Measurements from ENCODE around the gene PHRF1.

Gene PHRF1

DNA sequence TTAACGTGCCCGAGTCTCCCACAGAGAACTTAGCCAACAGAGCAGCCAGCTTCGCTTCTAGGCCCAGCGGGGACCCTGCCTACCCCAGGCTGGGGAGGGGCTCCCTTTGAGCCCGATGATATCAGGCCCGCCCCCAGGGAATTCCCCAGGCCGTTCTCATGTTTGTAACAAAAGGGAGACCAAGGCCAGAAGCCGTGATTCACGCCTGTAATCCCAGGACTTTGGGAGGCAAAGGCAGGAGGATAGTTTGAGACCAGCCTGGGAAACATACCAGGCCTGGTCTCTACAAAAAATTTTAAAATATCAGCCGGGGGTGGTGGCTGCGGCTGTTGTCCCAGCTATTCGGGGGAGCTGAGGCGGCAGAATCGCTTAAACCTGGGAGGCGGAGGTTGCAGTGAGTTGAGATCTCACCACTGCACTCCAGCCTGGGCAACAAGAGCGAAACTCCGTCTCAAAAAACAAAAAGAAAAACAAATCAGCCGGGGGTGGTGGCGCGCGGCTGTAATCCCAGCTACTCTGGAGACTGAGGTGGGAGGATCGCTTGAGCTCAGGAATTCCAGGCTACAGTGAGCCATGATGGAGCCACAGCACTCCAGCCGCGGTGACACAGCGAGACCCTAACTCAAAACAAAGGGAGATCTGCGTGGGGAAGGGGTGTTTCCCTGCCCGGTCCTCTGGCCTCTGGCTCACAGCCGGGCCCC is 62.5 kb downstream of the PHRF1 start:
- FAIRE-seq = no peak
- TF ChIP-seq, protein P1, sequence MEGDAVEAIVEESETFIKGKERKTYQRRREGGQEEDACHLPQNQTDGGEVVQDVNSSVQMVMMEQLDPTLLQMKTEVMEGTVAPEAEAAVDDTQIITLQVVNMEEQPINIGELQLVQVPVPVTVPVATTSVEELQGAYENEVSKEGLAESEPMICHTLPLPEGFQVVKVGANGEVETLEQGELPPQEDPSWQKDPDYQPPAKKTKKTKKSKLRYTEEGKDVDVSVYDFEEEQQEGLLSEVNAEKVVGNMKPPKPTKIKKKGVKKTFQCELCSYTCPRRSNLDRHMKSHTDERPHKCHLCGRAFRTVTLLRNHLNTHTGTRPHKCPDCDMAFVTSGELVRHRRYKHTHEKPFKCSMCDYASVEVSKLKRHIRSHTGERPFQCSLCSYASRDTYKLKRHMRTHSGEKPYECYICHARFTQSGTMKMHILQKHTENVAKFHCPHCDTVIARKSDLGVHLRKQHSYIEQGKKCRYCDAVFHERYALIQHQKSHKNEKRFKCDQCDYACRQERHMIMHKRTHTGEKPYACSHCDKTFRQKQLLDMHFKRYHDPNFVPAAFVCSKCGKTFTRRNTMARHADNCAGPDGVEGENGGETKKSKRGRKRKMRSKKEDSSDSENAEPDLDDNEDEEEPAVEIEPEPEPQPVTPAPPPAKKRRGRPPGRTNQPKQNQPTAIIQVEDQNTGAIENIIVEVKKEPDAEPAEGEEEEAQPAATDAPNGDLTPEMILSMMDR (IDR thresholded peaks at IDR 0.05; ENCODE audit: insufficient read depth, missing control alignments) = no peak
- DNase-seq (ENCODE audit: insufficient read length, low spot score) = no peak

DNA sequence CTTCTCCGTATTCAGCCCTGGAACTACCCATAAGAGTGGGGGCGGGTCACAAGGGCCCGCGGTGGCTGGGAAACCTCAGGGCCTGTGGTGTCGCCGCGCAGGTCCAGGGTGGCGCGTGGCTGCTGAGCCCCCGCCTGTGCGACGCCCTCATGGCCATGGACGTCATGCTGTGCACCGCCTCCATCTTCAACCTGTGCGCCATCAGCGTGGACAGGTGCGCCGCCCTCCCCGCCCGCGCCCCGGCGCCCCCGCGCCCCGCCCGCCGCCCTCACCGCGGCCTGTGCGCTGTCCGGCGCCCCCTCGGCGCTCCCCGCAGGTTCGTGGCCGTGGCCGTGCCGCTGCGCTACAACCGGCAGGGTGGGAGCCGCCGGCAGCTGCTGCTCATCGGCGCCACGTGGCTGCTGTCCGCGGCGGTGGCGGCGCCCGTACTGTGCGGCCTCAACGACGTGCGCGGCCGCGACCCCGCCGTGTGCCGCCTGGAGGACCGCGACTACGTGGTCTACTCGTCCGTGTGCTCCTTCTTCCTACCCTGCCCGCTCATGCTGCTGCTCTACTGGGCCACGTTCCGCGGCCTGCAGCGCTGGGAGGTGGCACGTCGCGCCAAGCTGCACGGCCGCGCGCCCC is 63.2 kb downstream of the PHRF1 start:
- DNase-seq (ENCODE audit: insufficient read length, low spot score) = no peak
- TF ChIP-seq, protein P1 (IDR thresholded peaks at IDR 0.05; ENCODE audit: insufficient read depth, missing control alignments) = no peak
- no peak for FAIRE-seq

DNA sequence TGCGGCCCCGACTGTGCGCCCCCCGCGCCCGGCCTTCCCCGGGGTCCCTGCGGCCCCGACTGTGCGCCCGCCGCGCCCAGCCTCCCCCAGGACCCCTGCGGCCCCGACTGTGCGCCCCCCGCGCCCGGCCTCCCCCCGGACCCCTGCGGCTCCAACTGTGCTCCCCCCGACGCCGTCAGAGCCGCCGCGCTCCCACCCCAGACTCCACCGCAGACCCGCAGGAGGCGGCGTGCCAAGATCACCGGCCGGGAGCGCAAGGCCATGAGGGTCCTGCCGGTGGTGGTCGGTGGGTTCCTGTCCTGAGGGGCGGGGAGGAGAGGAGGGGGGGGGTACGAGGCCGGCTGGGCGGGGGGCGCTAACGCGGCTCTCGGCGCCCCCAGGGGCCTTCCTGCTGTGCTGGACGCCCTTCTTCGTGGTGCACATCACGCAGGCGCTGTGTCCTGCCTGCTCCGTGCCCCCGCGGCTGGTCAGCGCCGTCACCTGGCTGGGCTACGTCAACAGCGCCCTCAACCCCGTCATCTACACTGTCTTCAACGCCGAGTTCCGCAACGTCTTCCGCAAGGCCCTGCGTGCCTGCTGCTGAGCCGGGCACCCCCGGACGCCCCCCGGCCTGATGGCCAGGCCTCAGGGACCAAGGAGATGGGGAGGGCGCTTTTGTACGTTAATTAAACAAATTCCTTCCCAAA is 63.9 kb downstream of the PHRF1 start:
- FAIRE-seq = no peak
- TF ChIP-seq, protein P1 (IDR thresholded peaks at IDR 0.05; ENCODE audit: insufficient read depth, missing control alignments) = no peak

DNA sequence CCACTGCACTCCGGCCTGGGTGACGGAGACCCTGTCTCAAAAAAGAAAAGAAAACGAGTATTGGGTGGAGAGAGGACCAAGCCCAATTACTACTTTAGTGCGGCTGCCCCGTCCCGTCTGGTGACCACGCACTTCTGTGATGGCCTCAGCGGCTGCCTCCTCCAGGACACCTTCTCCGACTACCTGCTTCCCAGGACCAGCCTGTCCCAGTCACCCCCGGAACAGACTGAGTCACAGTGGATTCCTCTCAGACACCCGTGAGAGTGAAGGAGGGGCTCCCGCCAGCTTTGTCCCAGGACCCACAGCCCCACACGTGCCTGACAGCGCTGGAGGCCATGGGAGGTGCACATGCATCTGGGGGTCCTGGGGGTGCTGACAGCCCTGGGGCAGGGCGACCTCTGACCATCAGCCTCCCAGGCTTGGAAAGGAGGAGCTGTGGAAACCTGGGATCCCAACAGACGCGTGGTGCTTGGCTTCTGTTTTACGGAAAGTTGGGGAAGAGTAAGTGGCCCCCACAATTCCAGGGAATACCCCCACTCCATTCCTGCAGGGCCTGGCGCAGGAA is 65.6 kb downstream of the PHRF1 start:
- DNase-seq (ENCODE audit: insufficient read length, low spot score) (no peak), FAIRE-seq (no peak)
- TF ChIP-seq, protein P1 (IDR thresholded peaks at IDR 0.05; ENCODE audit: insufficient read depth, missing control alignments) = no peak

More for the DNA sequence above, 63.9 kb downstream of the PHRF1 start:
- DNase-seq (ENCODE audit: insufficient read length, low spot score) = no peak

DNA sequence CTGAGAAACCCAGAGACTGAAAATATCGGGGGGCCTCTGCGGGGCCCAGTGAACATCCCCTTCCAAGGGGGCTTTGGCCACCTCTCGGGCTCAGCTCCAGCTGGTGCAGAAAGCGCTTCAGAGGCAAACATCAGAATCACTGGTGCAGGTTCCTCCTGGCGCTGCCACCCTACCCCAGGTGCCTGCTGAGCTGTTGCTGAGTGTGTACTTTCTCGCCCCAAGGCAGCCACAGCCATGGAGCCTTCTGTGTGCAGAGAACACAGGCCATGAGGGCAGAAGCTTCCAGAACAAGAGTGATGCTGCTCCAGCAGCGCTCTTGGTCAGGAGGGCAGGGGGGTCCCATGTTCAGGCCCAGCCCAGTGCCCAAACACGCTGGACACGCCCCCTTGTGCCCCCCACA is 67.1 kb downstream of the PHRF1 start:
- TF ChIP-seq, protein P1 (IDR thresholded peaks at IDR 0.05; ENCODE audit: insufficient read depth, missing control alignments) = no peak
- no peak for FAIRE-seq

DNA sequence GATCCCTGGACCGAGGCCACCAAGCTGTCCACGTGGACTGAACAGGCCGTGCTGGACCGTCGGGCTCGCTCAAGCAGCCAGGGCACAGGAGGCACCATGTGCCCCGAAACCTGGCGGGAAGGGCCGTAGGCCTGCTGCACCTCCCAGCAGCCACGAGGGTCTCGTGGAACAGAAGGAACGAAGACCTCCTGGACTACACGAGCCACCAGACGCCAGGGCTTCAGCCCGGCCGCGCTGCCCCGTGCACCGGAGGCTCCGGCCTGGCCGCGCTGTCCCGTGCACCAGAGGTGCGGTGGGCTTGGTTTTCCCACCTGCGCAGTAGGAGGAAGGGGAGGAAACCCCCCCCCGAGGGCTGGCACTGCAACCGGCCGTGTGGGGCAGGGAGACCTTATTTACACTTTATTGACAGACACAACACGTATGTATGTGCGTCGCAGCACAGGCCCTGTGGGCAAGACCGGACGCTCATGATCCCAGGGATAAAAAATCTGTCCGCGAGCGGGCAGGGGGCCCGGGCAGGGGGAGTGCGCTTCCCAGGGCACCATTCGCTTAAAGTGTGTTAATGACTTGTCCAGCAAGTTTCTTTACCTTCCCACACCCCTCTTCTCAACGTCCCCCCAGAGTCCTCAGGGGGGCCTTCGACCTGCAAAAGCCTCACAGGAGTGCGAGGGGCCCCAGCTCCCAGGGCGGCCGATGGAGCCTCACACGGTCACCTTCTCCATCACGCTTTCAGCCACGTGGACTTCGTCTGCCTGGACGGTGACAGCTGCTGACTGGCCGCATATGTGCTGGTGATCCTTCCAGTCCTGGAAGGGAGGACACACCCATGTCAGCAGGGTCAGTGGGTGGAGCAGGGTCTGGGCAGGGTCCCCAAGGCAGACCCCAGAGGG is 67.8 kb downstream of the PHRF1 start:
- FAIRE-seq (no peak), DNase-seq (ENCODE audit: insufficient read length, low spot score) (no peak)
- TF ChIP-seq, protein P1 (IDR thresholded peaks at IDR 0.05; ENCODE audit: insufficient read depth, missing control alignments) = no peak

More for the DNA sequence above, 67.1 kb downstream of the PHRF1 start:
- DNase-seq (ENCODE audit: insufficient read length, low spot score) = no peak

All from D721Med (cell line).